ENCODE measurements around the gene NCF2. TPM values are rescaled to one million over a fixed set of nuclear protein-coding genes. Genes with fewer than 3 reads are reported as not detected.

Gene NCF2
- total and polyA plus RNA-seq, 2 donors (not counting 3 experiments of a cell fraction or from before 2014, with no cell fraction given): 0.03 TPM; not detected in 1

DNA sequence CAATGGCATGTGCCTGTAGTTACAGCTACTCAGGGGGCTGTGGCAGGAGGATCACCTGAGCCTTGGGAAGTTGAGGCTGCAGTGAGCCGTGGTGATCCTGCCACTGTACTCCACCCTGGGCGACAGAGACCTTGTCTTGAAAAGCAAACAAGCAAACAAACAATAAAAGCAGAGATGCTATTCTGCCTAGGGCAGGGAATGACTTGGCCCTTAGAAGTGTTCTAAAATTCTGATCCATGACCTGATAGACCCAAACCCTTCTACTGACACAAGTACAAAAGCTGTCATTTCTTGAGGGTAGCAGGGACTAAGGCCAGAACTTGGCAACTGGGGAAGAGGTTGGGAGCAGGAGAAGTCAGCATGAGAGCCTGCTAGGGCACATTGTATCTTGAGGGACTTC is 15.6 kb upstream of the NCF2 start:
- Histone ChIP-seq H3K36me3 (ENCODE audit: control insufficient read depth in 2 of 2, extremely low read depth in 1 of 2, insufficient read depth in 2 of 2, low read length in 2 of 2) (no peaks in the 10 kb centered on the region), H3K79me2 (ENCODE audit: control insufficient read depth, insufficient read depth, low read length) (no peaks in the 10 kb centered on the region), H3K27ac (ENCODE audit: insufficient read depth, low read depth, low read length) (no peak overlapping the region), H3K27me3 (ENCODE audit: control insufficient read depth in 2 of 2, insufficient read depth in 2 of 2, low read length in 2 of 2) (no peaks in the 10 kb centered on the region), H4K20me1 (replicated peaks; ENCODE audit: control insufficient read depth, extremely low read depth, insufficient read depth, low read length) (no peaks in the 10 kb centered on the region), H2AFZ (ENCODE audit: low read depth, low read length) (no peak overlapping the region), H3K9ac (replicated peaks; ENCODE audit: extremely low read depth, insufficient read depth, low read length) (no peak overlapping the region), H3K9me3 (replicated peaks; ENCODE audit: control insufficient read depth, insufficient read depth, low read length) (no peaks in the 10 kb centered on the region), H3K4me1 (ENCODE audit: control insufficient read depth, extremely low read depth, insufficient read depth, low read length) (peaks cover 16% of the 10 kb centered on the region), H3K4me2 (ENCODE audit: insufficient read depth, low read length) (no peak overlapping the region), H3K4me3 (replicated peaks in 1 of 3; ENCODE audit: insufficient read depth in 1 of 3, low read depth in 1 of 3, low read length in 3 of 3) (no peak overlapping the region), H3K9me1 (replicated peaks; ENCODE audit: control insufficient read depth, extremely low read depth, insufficient read depth, low read length) (no peaks in the 10 kb centered on the region)
- POLR2A ChIA-PET: no interaction called here
- CTCF ChIA-PET: no interaction called here
- no TSS peak for BruUV-seq (replicated peaks)
- DNase-seq (ENCODE audit: low read depth, low spot score) (no peak), FAIRE-seq (no peak)
- TF ChIP-seq POLR2AphosphoS5 (IDR thresholded peaks at IDR 0.05; ENCODE audit: insufficient read depth, low read depth, low read length) (no peak), JUN (IDR thresholded peaks at IDR 0.05; ENCODE audit: borderline replicate concordance, insufficient read depth, insufficient read length, low read depth) (no peak), CTCF (IDR thresholded peaks at IDR 0.05; ENCODE audit: extremely low read depth in 1 of 2, insufficient read depth in 1 of 2, low read depth in 1 of 2, low read length in 2 of 2) (no peak), GATA2 (IDR thresholded peaks at IDR 0.05; ENCODE audit: insufficient read depth, insufficient read length, low read depth, low read length) (no peak), FOS (IDR thresholded peaks at IDR 0.05; ENCODE audit: borderline replicate concordance, insufficient read depth, low read length) (no peak)
- TF ChIP-seq, protein P1, sequence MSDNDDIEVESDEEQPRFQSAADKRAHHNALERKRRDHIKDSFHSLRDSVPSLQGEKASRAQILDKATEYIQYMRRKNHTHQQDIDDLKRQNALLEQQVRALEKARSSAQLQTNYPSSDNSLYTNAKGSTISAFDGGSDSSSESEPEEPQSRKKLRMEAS (IDR thresholded peaks at IDR 0.05; ENCODE audit: insufficient read depth, insufficient read length): no peak
- intact Hi-C loops (cut with micrococcal nuclease): no loop called here
- dilution Hi-C loops (cut with MboI; ENCODE audit: extremely low pct_ligation_motif_present, low sequenced_read_pairs): no loop called here

Data from endothelial cell of umbilical vein (primary cell).